HFFc6 (cell line): ENCODE results near the gene PSMC4. TPM values are rescaled to one million over a fixed set of nuclear protein-coding genes. Genes with fewer than 3 reads are reported as not detected.

Experiments
- DNase-seq: peaks from one replicate; pipeline ENCODE4 v3.0.0-alpha.2; 2018
- H3K27ac Mint-ChIP-seq: 2 replicates; pipeline ENCODE4 v1.8.0; 2020; ENCODE audit warnings: mild to moderate bottlenecking, mixed read lengths
- H3K27me3 Mint-ChIP-seq: 2 replicates; pipeline ENCODE4 v1.8.0; 2021; ENCODE audit warnings: mild to moderate bottlenecking, moderate library complexity, mixed read lengths; ENCODE audit not compliant: insufficient read depth
- H3K36me3 Mint-ChIP-seq: 2 replicates; pipeline ENCODE4 v1.8.0; 2021; ENCODE audit warnings: low read depth, mixed read lengths
- H3K4me1 Mint-ChIP-seq: 2 replicates; pipeline ENCODE4 v1.8.0; 2020; ENCODE audit warnings: low read depth, mixed read lengths
- H3K4me3 Mint-ChIP-seq: 2 replicates; pipeline ENCODE4 v1.8.0; 2020; ENCODE audit warnings: mild to moderate bottlenecking, moderate library complexity, mixed read lengths
- H3K9me3 Mint-ChIP-seq: 2 replicates; pipeline ENCODE4 v1.8.0; 2020; ENCODE audit warnings: mild to moderate bottlenecking, mixed read lengths
- CTCF ChIP-seq: fragments of 200-600 bp; sonication (generic); IDR thresholded peaks from 2 replicates; pipeline ENCODE4 v1.5.0; 2021; ENCODE audit warnings: antibody characterized with exemption, mild to moderate bottlenecking
- total RNA-seq, 6 experiments: library from RNA; stranded (reverse); fragmentation: NEBNext Ultra II Directional; extraction: Animal tissue kit (Norgen Biotek cat#: 25700); gene quantifications; 2 replicates in 1 of 6; 3 replicates in 5 of 6; pipeline ENCODE4 v1.2.3, GENCODE V29; 2021

PSMC4 gene
- total RNA-seq, 6 experiments from 2014 or later: 124 to 144 (median 133) TPM

DNA sequence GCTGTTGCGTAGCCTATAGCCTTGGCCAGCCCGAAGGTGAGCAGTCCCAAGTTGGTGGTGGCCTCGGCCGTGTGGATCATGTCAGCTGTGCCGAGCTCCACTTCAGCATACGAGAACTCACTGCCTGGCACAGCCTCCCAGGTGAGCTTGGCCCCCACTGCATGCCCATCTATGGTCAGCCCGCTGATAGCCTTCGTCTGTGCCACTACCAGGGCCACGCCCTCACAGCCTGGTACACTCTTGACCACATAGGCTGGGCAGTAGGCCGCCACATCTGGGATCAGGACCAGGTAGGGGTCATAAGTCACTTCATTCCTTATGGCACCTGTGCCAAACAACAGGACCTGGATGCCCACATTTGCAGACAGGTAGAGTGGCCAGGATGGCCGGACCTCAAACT is 43.9 kb upstream of the PSMC4 start:
- Mint-ChIP-seq H3K4me3 (no peak overlapping the region), H3K36me3 (no peaks in the 10 kb centered on the region), H3K27ac (no peak overlapping the region), H3K27me3 (peaks cover 8% of the 10 kb centered on the region), H3K4me1 (no peaks in the 10 kb centered on the region), H3K9me3 (no peaks in the 10 kb centered on the region; the same call in 1 of the 2 replicates)
- TF ChIP-seq CTCF: no peak
- DNase-seq: no peak

DNA sequence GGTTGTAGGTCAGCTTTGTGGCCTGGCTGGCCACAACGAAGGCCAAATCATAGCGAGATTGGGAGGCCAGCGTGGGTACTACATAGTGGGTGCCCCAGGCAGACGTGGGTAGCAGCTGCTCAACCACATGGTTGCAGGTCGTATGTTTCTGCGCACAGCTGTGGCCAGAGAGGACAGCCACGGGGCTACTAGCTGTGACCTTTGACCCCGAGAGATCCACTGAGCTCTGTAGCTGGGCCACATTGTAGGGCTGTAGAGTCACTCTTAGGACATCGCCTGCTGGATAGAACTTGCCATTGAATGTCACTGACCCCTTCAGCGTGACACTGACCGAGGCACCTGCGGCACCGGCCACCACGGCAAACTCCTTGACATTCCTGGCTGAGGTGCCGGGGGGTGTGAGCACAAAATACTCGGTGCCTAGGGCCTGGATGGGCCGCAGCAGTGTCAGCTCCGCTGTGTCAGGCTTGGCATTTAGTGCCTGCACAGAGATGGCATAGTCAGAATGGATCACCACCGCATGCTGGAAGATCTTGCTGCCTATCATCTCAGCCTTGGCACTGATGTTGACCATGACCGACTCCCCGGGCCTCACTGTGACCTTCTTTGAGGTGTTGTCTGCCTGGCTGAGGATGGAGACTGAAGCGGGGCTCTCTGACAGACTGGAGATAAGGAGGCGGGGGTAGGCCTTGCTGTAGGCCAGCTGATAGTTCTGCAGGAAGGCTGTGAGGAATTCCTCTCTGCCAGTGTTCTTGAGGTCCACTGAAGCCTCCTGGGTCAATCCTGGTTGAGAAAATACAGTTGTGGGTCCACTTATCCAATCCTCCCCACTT is 43.2 kb upstream of the PSMC4 start:
- DNase-seq: no peak
- Mint-ChIP-seq H3K9me3 (no peaks in the 10 kb centered on the region; the same call in 1 of the 2 replicates), H3K27me3 (peaks cover 8% of the 10 kb centered on the region), H3K27ac (no peak overlapping the region), H3K36me3 (no peaks in the 10 kb centered on the region), H3K4me1 (no peaks in the 10 kb centered on the region), H3K4me3 (no peak overlapping the region)
- TF ChIP-seq CTCF: no peak

GRCh38 chr19:39928357-39928725 is 42.6 kb upstream of the PSMC4 start:
- H3K27me3 Mint-ChIP-seq: peaks cover 8% of the 10 kb centered on the region
- no peaks in the 10 kb centered on the region for H3K36me3 Mint-ChIP-seq

GRCh38 chr19:39929750-39930149 is 41.2 kb upstream of the PSMC4 start:
- TF ChIP-seq CTCF: no peak
- Mint-ChIP-seq H3K9me3 (no peaks in the 10 kb centered on the region; the same call in 1 of the 2 replicates), H3K4me1 (no peaks in the 10 kb centered on the region), H3K4me3 (no peak overlapping the region), H3K36me3 (no peaks in the 10 kb centered on the region), H3K27me3 (peaks cover 14% of the 10 kb centered on the region), H3K27ac (no peak overlapping the region)
- no peak for DNase-seq

More at GRCh38 chr19:39928357-39928725, 42.6 kb upstream of the PSMC4 start:
- no peak for DNase-seq
- Mint-ChIP-seq H3K4me3 (no peak overlapping the region), H3K9me3 (no peaks in the 10 kb centered on the region; the same call in 1 of the 2 replicates), H3K27ac (no peak overlapping the region), H3K4me1 (no peaks in the 10 kb centered on the region)
- no peak for TF ChIP-seq CTCF

- Mint-ChIP-seq H3K36me3 (no peaks in the 10 kb centered on the region), H3K9me3 (no peaks in the 10 kb centered on the region), H3K27me3 (peaks cover 9% of the 10 kb centered on the region), H3K4me3 (no peak within 1 kb of the TSS), H3K27ac (no peak within 1 kb of the TSS), H3K4me1 (no peaks in the 10 kb centered on the region)
- DNase-seq: no peak
- no peak for TF ChIP-seq CTCF
These were observed 36.2 kb upstream of the PSMC4 start, which contains the start of gene FCGBP for GRCh38 chr19:39934584-39935363. FCGBP (minus strand) TSS chr19:39934634.
